GM12878 (cell line): ENCODE measurements around the gene CA11. TPM values are rescaled to one million over a fixed set of nuclear protein-coding genes. Genes with fewer than 3 reads are reported as not detected.
"Not testable (repeated sequence)": the region's sequence is repeated elsewhere in the genome, so short reads cannot be mapped to it uniquely, and the experiment has no call there.

Experiments used
- ATAC-seq: fragments of 200-7000 bp; cut with Tn5 transposase; 3 replicates; pipeline ENCODE4 v1.9.1; 2020; ENCODE audit warnings: mild to moderate bottlenecking, moderate library complexity
- BruUV-seq: library from RNA; stranded (reverse); fragments of 400-500 nt; replicated peaks from 2 replicates; lab custom pipeline; 2021; lab: Mats Ljungman, UMichigan
- CTCF ChIA-PET: fragments of 300-600 bp; sonication (Branson Sonifier 250); formaldehyde crosslinking; extraction: SDS; loops from one replicate; lab custom pipeline; 2021; ENCODE audit warnings: inconsistent platforms; lab: Yijun Ruan, JAX
- POLR2A ChIA-PET: fragments of 350-600 bp; formaldehyde crosslinking; extraction: SDS; loops from one replicate; lab custom pipeline; 2021; ENCODE audit warnings: inconsistent platforms; lab: Charles Lee
- RAD21 ChIA-PET: fragments of 300-600 bp; sonication (Branson Sonifier 250); formaldehyde crosslinking; loops from one replicate; lab custom pipeline; 2023; ENCODE audit warnings: antibody characterized with exemption; ENCODE audit not compliant: unreplicated experiment; lab: Charles Lee
- SMC1A ChIA-PET: fragments of 300-600 bp; sonication (Branson Sonifier 250); formaldehyde crosslinking; loops from one replicate; lab custom pipeline; 2023; ENCODE audit not compliant: unreplicated experiment, uncharacterized antibody; lab: Charles Lee
- DNase-seq: peaks from one replicate; pipeline ENCODE4 v3.0.0-alpha.2; 2011; ENCODE audit warnings: low read depth, low spot score
- FAIRE-seq: peaks from 3 replicates; lab custom pipeline; 2011; peaks lifted over from hg19 to GRCh38; lab: Jason Lieb, UNC
- H2AFZ ChIP-seq: 2 replicates; pipeline ENCODE4 v1.6.0; 2011; ENCODE audit warnings: low read depth, low read length, control low read depth; ENCODE audit not compliant: control insufficient read depth
- H3K27ac ChIP-seq: 2 replicates; pipeline ENCODE4 v1.5.1; 2011; ENCODE audit warnings: control low read depth; ENCODE audit not compliant: control insufficient read depth, insufficient read depth
- H3K27me3 ChIP-seq, 2 experiments: replicated peaks in 1 of 2; 2 replicates each; pipeline versions ENCODE4 v1.6.0 to v1.6.1; 2011; ENCODE audit warnings: low read length in 1 of 2; ENCODE audit not compliant: control insufficient read depth in 2 of 2, insufficient read depth in 2 of 2
- H3K36me3 ChIP-seq, 2 experiments: 2 replicates each; pipeline ENCODE4 v1.5.1; 2011; ENCODE audit warnings: low read length in 1 of 2; ENCODE audit not compliant: control insufficient read depth in 2 of 2, insufficient read depth in 2 of 2
- H3K4me1 ChIP-seq: 2 replicates; pipeline ENCODE4 v1.6.1; 2011; ENCODE audit warnings: mild to moderate bottlenecking, low read length, moderate library complexity, mixed read lengths; ENCODE audit not compliant: control insufficient read depth, insufficient read depth
- H3K4me2 ChIP-seq: 2 replicates; pipeline ENCODE4 v1.6.0; 2011; ENCODE audit warnings: control low read depth; ENCODE audit not compliant: control insufficient read depth, insufficient read depth
- H3K4me3 ChIP-seq: fragments of 200-600 bp; sonication (generic); 2 replicates; pipeline ENCODE4 v1.5.1; 2016
- H3K79me2 ChIP-seq: 2 replicates; pipeline ENCODE4 v1.6.0; 2011; ENCODE audit warnings: low read length; ENCODE audit not compliant: control insufficient read depth, insufficient read depth
- H3K9ac ChIP-seq: 2 replicates; pipeline ENCODE4 v1.8.0; 2011; ENCODE audit warnings: low read length, control low read depth, mixed read lengths; ENCODE audit not compliant: control insufficient read depth, insufficient read depth
- H3K9me3 ChIP-seq: replicated peaks from 3 replicates; pipeline ENCODE4 v1.5.1; 2011; ENCODE audit warnings: mild to moderate bottlenecking, low read length; ENCODE audit not compliant: control insufficient read depth, insufficient read depth
- H4K20me1 ChIP-seq: 2 replicates; pipeline ENCODE4 v1.6.0; 2011; ENCODE audit not compliant: control insufficient read depth, insufficient read depth
- BACH1 ChIP-seq: fragments of 450-650 bp; IDR thresholded peaks from 2 replicates; pipeline ENCODE4 v1.6.1; 2017; ENCODE audit warnings: mild to moderate bottlenecking, borderline replicate concordance
- DPF2 ChIP-seq: fragments of 450-650 bp; IDR thresholded peaks from 2 replicates; pipeline ENCODE4 v1.6.1; 2017; ENCODE audit warnings: mild to moderate bottlenecking
- KAT2A ChIP-seq: conservative IDR thresholded peaks from 2 replicates; pipeline ENCODE4 v1.6.1; 2011; ENCODE audit warnings: low read depth, low read length; ENCODE audit not compliant: control insufficient read depth
- MTA3 ChIP-seq: IDR thresholded peaks from 2 replicates; pipeline ENCODE4 v1.6.1; 2012; ENCODE audit warnings: low read length, inconsistent platforms, borderline replicate concordance
- TCF3 ChIP-seq: IDR thresholded peaks from 2 replicates; pipeline ENCODE4 v1.6.1; 2012; ENCODE audit warnings: low read depth, mild to moderate bottlenecking, low read length, borderline replicate concordance; ENCODE audit not compliant: insufficient read depth
- WGBS: methylation state at CpG from one replicate; pipeline ENCODE4 v1.1.6; 2016; ENCODE audit warnings: low lambda C conversion rate; ENCODE audit not compliant: insufficient replicate concordance, insufficient coverage; ENCODE audit errors: missing lambda C conversion rate; 5-methylcytosine and 5-hydroxymethylcytosine counted together
- in situ Hi-C: fragments of 300-500 bp; cut with MboI; formaldehyde crosslinking; loops from 9 replicates; pipeline ENCODE4 v1.14.3; 2018; ENCODE audit warnings: mixed read lengths
- intact Hi-C: fragments of 100-400 bp; cut with micrococcal nuclease; formaldehyde crosslinking; loops from one replicate; pipeline ENCODE4 v1.14.2; 2022; ENCODE audit not compliant: unreplicated experiment
- polyA plus RNA-seq, 11 experiments: library from polyadenylated mRNA; depleted of rRNA in 4 of 11; unstranded in 6 of 11; stranded (reverse) in 5 of 11; fragments of >200 nt; fragmentation: Nextera tagmentation in 4 of 11; fragmentation: Illumina TruSeq in 1 of 11; extraction: Ambion mirVana in 4 of 11; extraction: Trizol in 1 of 11; gene quantifications; 1 replicate in 1 of 11; 2 replicates in 10 of 11; pipeline versions ENCODE4 v1.2.1 to v1.2.3, GENCODE V29; 2011 to 2016; ENCODE audit warnings: inconsistent platforms in 2 of 11, missing spikeins in 2 of 11, low read depth in 1 of 11
- total RNA-seq, 4 experiments: library from RNA; depleted of rRNA in 3 of 4; stranded (reverse); fragments of >200 nt in 3 of 4; fragmentation: Illumina TruSeq in 1 of 4; extraction: Trizol in 1 of 4; gene quantifications; 2 replicates each; pipeline versions ENCODE4 v1.2.1 to v1.2.3, GENCODE V29; 2013 to 2021

The CA11 gene
- total and polyA plus RNA-seq, 10 of the 15 experiments (the other 5 are each of a cell fraction or from before 2014, with no cell fraction given): 1.7 to 7.5 (median 2.4) TPM

DNA sequence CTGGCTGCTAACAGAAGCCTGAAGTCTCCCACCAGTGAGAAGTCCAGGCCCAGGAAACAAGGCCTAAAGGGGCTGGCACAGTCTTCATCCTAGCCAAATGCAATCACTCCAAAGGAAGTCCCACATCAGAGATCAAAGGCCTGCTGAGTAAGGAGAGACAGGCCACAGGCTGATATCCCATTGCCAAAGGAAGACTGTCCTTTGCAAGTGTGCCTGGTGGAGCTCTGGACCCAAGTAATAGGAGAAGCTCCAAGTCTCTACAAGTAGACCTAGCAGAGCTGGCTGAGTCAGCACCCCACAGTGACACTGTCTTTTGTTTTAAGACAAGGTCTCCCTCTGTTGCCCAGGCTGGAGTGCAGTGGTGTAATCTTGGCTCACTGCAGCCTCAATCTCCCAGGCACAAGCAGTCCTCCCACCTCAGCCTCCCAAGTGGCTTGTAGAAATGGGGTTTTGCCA is 13.3 kb downstream of the CA11 start:
- SMC1A ChIA-PET: interaction anchor here (1.2 to 2.8 kb wide), 4 partner anchors 10 to 15 kb away, joined by 3 to 22 read pairs (median 9); partner anchors contain the start of genes CA11, RPL18 and SPHK2
- RAD21 ChIA-PET: interaction anchor here (1.6 to 3.4 kb wide), 5 partner anchors 9 to 48 kb away, joined by 4 to 16 read pairs (median 10); partner anchors contain the start of genes CA11, RPL18 and SPHK2
- H3K4me3 ChIP-seq: no peak overlapping the region
- no peaks in the 10 kb centered on the region for H3K9me3 ChIP-seq
- FAIRE-seq: peak; percentile 23
- TF ChIP-seq TCF3 (no peak), MTA3 (no peak; the same call in 1 of the 2 replicates), KAT2A (no peak), DPF2 (no peak), BACH1 (no peak)
- POLR2A ChIA-PET: interaction anchor here (0.7 to 3.3 kb wide), 5 partner anchors 11 to 361 kb away, joined by 3 to 62 read pairs (median 7); partner anchors contain the start of genes CA11, RPL18, RUVBL2 and SPHK2
- no peak overlapping the region for H3K9ac ChIP-seq
- no peak overlapping the region for H3K4me2 ChIP-seq
- intact Hi-C loops (loop anchor here (10.0 kb wide), 1 partner anchor 332 kb away; the partner anchor contains the start of gene FTL), in situ Hi-C loops (loop anchor here (25.0 kb wide), 1 partner anchor 1255 kb away; the partner anchor contains the start of genes AKT1S1, IL4I1 and TBC1D17)
- no TSS peak for BruUV-seq
- no peaks in the 10 kb centered on the region for H3K27me3 ChIP-seq
- no peak for DNase-seq
- no peak overlapping the region for H2AFZ ChIP-seq
- no peak for ATAC-seq
- peaks cover 4 to 5% of the 10 kb centered on the region in 2 experiments; a peak in 3 of 4 replicates for H3K36me3 ChIP-seq
- H3K27ac ChIP-seq: no peak overlapping the region
- no peaks in the 10 kb centered on the region for H4K20me1 ChIP-seq
- CTCF ChIA-PET: interaction anchor here (0.8 to 2.2 kb wide), 3 partner anchors 13 to 45 kb away, joined by 4 to 9 read pairs (median 6); partner anchors contain the start of genes RPL18 and SPHK2
- H3K79me2 ChIP-seq: peaks cover 5% of the 10 kb centered on the region
- H3K4me1 ChIP-seq: peaks cover 20% of the 10 kb centered on the region

GRCh38 chr19:48632286-48632685 is 13.7 kb downstream of the CA11 start:
- not testable (repeated sequence) for H3K36me3 ChIP-seq, H4K20me1 ChIP-seq, H3K9ac ChIP-seq, H2AFZ ChIP-seq, H3K27me3 ChIP-seq, DNase-seq, H3K4me2 ChIP-seq, BruUV-seq, H3K27ac ChIP-seq, ATAC-seq, H3K79me2 ChIP-seq, H3K9me3 ChIP-seq, FAIRE-seq, H3K4me3 ChIP-seq
- ChIA-PET RAD21 (interaction anchor here (1.6 to 3.4 kb wide), 5 partner anchors 8 to 48 kb away, joined by 4 to 16 read pairs (median 10); partner anchors contain the start of genes CA11, RPL18 and SPHK2), CTCF (interaction anchor here (0.8 to 2.2 kb wide), 3 partner anchors 13 to 45 kb away, joined by 4 to 9 read pairs (median 6); partner anchors contain the start of genes RPL18 and SPHK2), POLR2A (interaction anchor here (0.6 to 3.3 kb wide), 3 partner anchors 11 to 268 kb away, joined by 5 to 62 read pairs (median 15); partner anchors contain the start of genes CA11, RPL18, SPHK2 and SYNGR4), SMC1A (interaction anchor here (0.6 to 2.8 kb wide), 2 partner anchors 9 to 311 kb away, joined by 3 to 22 read pairs; no protein-coding TSS in a partner anchor)
- WGBS: 95% methylated on average over 11 of the region's 11 CpGs
- H3K4me1 ChIP-seq: peaks cover 20% of the 10 kb centered on the region
- in situ Hi-C loops: loop anchor here (25.0 kb wide), 1 partner anchor 1255 kb away; the partner anchor contains the start of genes AKT1S1, IL4I1 and TBC1D17
- intact Hi-C loops: loop anchor here (10.0 kb wide), 1 partner anchor 333 kb away; the partner anchor contains the start of gene FTL
